ENCODE measurements around the gene TECPR1.

DNA sequence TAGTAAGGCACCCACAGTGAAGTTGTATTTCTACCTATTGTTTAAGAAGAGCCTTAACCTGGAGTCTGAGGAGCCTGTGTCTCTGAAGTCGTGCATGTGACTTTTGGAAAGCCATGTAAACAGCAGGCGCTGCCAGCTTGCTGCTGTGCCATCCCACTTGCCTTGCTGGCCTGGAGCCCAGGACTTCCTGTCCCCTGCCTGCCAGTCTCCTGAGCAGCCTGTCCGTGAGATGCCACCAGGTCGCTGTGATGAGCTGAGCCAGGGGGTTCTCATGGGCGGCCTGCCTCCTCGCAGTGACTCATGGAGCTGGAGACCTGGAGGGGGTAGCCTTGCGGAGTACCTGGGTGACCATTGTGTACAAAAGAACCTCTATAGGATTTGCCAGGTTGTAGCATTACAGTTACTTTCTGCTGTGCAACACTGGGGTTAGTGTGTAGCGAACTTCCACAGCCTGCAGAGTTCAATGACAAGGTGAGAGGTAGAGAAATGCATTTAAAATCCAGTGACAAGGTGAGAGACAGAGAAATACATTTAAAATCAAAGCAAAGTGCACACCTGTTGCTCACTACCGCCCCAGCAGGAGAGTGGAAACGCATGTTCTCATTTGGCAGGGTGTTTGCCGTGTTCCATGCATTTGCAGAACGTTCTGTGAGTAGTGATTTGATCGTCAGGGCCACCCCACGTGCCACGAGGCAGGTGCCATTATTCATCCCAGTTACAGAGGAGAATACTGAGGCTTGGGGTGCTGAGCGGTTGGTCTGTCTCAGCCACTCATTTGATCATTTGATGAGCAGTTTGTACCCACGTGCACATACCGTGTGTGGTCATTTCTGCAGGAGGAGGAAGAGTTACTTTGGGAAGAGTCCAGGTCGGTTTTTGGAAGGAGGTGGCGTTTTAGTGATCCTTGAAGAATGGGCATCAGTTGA is 77.4 kb downstream of the TECPR1 start:
- TF ChIP-seq EZH2 (IDR thresholded peaks at IDR 0.05; ENCODE audit: insufficient read depth, poor library complexity, severe bottlenecking) (no peak), EZH2phosphoT487 (IDR thresholded peaks at IDR 0.05; ENCODE audit: insufficient read depth, low read depth) (no peak)

All from GM23248 (cell line).